Endothelial cell of umbilical vein (primary cell): ENCODE measurements around the gene RND2. TPM values are rescaled to one million over a fixed set of nuclear protein-coding genes. Genes with fewer than 3 reads are reported as not detected.

Experiments used
- BruUV-seq: library from RNA; stranded (reverse); fragments of 400-500 nt; replicated peaks from 2 replicates; lab custom pipeline; 2021; lab: Mats Ljungman, UMichigan
- CTCF ChIA-PET: fragments of 300-600, 350-600 bp; sonication (Branson Sonifier 250); formaldehyde crosslinking; loops from one replicate; lab custom pipeline; 2021; ENCODE audit warnings: antibody characterized with exemption, inconsistent platforms; lab: Charles Lee
- POLR2A ChIA-PET: fragments of 300-600, 350-600 bp; sonication (Branson Sonifier 250); formaldehyde crosslinking; loops from one replicate; lab custom pipeline; 2021; ENCODE audit warnings: antibody characterized with exemption, inconsistent platforms; lab: Charles Lee
- DNase-seq: peaks from one replicate; pipeline ENCODE4 v3.0.0-alpha.2; 2011; ENCODE audit warnings: low read depth, low spot score
- FAIRE-seq: peaks from 2 replicates; lab custom pipeline; 2011; peaks lifted over from hg19 to GRCh38; lab: Jason Lieb, UNC
- H2AFZ ChIP-seq: 2 replicates; pipeline ENCODE4 v1.6.0; 2012; ENCODE audit warnings: low read depth, low read length, control low read depth, inconsistent platforms
- H3K27ac ChIP-seq: 2 replicates; pipeline ENCODE4 v1.5.1; 2011; ENCODE audit warnings: low read depth, mild to moderate bottlenecking, control low read depth, low read length, moderate library complexity; ENCODE audit not compliant: insufficient read depth
- H3K27me3 ChIP-seq, 2 experiments: 2 replicates each; pipeline versions ENCODE4 v1.6.0 to v1.6.1; 2011; ENCODE audit warnings: low read length in 2 of 2, mixed read lengths in 1 of 2; ENCODE audit not compliant: control insufficient read depth in 2 of 2, insufficient read depth in 2 of 2
- H3K36me3 ChIP-seq, 2 experiments: 2 replicates in 1 of 2; 3 replicates in 1 of 2; pipeline ENCODE4 v1.5.1; 2011; ENCODE audit warnings: low read length in 2 of 2, mild to moderate bottlenecking in 1 of 2, moderate library complexity in 1 of 2; ENCODE audit not compliant: control insufficient read depth in 2 of 2, insufficient read depth in 2 of 2; ENCODE audit errors: extremely low read depth in 1 of 2
- H3K4me1 ChIP-seq: 3 replicates; pipeline ENCODE4 v1.5.1; 2011; ENCODE audit warnings: mild to moderate bottlenecking, low read length; ENCODE audit not compliant: control insufficient read depth, insufficient read depth; ENCODE audit errors: extremely low read depth
- H3K4me2 ChIP-seq: 2 replicates; pipeline ENCODE4 v1.6.1; 2011; ENCODE audit warnings: low read length, control low read depth, mixed read lengths; ENCODE audit not compliant: insufficient read depth
- H3K4me3 ChIP-seq, 3 experiments: fragments of 200-600 bp in 1 of 3; sonication (generic), shearing (Covaris generic) in 1 of 3; replicated peaks in 1 of 3; 2 replicates each; pipeline ENCODE4 v1.5.1; 2011 to 2016; ENCODE audit warnings: control low read depth in 3 of 3, low read length in 3 of 3, mild to moderate bottlenecking in 2 of 3, inconsistent platforms in 1 of 3, low read depth in 1 of 3, moderate library complexity in 1 of 3; ENCODE audit not compliant: insufficient read depth in 1 of 3
- H3K79me2 ChIP-seq: 2 replicates; pipeline ENCODE4 v1.6.0; 2012; ENCODE audit warnings: low read length, inconsistent platforms; ENCODE audit not compliant: control insufficient read depth, insufficient read depth
- H3K9ac ChIP-seq: replicated peaks from 2 replicates; pipeline ENCODE3; 2011; ENCODE audit warnings: low read length, control low read depth; ENCODE audit not compliant: insufficient read depth; ENCODE audit errors: extremely low read depth
- H3K9me1 ChIP-seq: replicated peaks from 3 replicates; pipeline ENCODE4 v1.6.0; 2011; ENCODE audit warnings: mild to moderate bottlenecking, low read length; ENCODE audit not compliant: control insufficient read depth, insufficient read depth; ENCODE audit errors: extremely low read depth
- H3K9me3 ChIP-seq: replicated peaks from 2 replicates; pipeline ENCODE4 v1.5.1; 2012; ENCODE audit warnings: low read length, inconsistent platforms; ENCODE audit not compliant: control insufficient read depth, insufficient read depth
- H4K20me1 ChIP-seq: replicated peaks from 2 replicates; pipeline ENCODE3; 2011; ENCODE audit warnings: mild to moderate bottlenecking, low read length; ENCODE audit not compliant: control insufficient read depth, insufficient read depth; ENCODE audit errors: extremely low read depth
- FOS ChIP-seq: IDR thresholded peaks from 2 replicates; pipeline ENCODE4 v1.6.1; 2011; ENCODE audit warnings: mild to moderate bottlenecking, low read length, moderate library complexity, borderline replicate concordance; ENCODE audit not compliant: insufficient read depth
- POLR2A ChIP-seq: IDR thresholded peaks from 2 replicates; pipeline ENCODE4 v1.6.1; 2012; ENCODE audit warnings: low read depth, mild to moderate bottlenecking, control low read depth, low read length
- POLR2AphosphoS5 ChIP-seq: IDR thresholded peaks from 2 replicates; pipeline ENCODE4 v1.6.1; 2012; ENCODE audit warnings: low read depth, mild to moderate bottlenecking, control low read depth, low read length, moderate library complexity; ENCODE audit not compliant: insufficient read depth
- dilution Hi-C: fragments of 300-500 bp; cut with MboI; formaldehyde crosslinking; loops from one replicate; pipeline ENCODE4 v1.15.0; 2019; ENCODE audit warnings: low sequenced_read_pairs; ENCODE audit not compliant: extremely low pct_ligation_motif_present
- intact Hi-C: fragments of 100-400 bp; cut with micrococcal nuclease; formaldehyde crosslinking; loops from one replicate; pipeline ENCODE4 v1.10.0; 2022
- polyA plus RNA-seq, 4 experiments: library from polyadenylated mRNA; depleted of rRNA in 3 of 4; stranded (reverse) in 3 of 4; unstranded in 1 of 4; fragments of >200 nt; gene quantifications; 2 replicates each; pipeline versions ENCODE4 v1.2.1 to v1.2.3, GENCODE V29; 2011 to 2012; ENCODE audit warnings: missing spikeins in 1 of 4
- total RNA-seq: library from RNA; stranded (reverse); gene quantifications from 2 replicates; pipeline ENCODE4 v1.2.3, GENCODE V29; 2021

The RND2 gene
- total and polyA plus RNA-seq, 2 donors (not counting 3 experiments of a cell fraction or from before 2014, with no cell fraction given): 0.81 to 0.97 TPM

- Histone ChIP-seq H3K9me3 (no peaks in the 10 kb centered on the region), H3K79me2 (peaks cover 26% of the 10 kb centered on the region), H2AFZ (no peak overlapping the region), H3K27ac (peak overlapping the region; percentile 14), H3K4me2 (no peak overlapping the region), H4K20me1 (no peaks in the 10 kb centered on the region), H3K9me1 (no peaks in the 10 kb centered on the region), H3K36me3 (peaks cover 3 to 34% of the 10 kb centered on the region in 2 experiments), H3K9ac (no peak overlapping the region), H3K4me3 (no peak overlapping the region), H3K27me3 (no peaks in the 10 kb centered on the region), H3K4me1 (peaks cover 37% of the 10 kb centered on the region)
- dilution Hi-C loops: no loop called here
- DNase-seq (peak; percentile 44), FAIRE-seq (peak; percentile 77)
- TF ChIP-seq POLR2AphosphoS5: peak; percentile 51
- TF ChIP-seq POLR2A: peak; percentile 30
- no peak for TF ChIP-seq FOS
- intact Hi-C loops: no loop called here
- BruUV-seq: no TSS peak
- ChIA-PET CTCF (interaction anchor here (1.3 kb wide), 1 partner anchor 9 kb away, joined by 6 read pairs; the partner anchor contains the start of gene IFI35), POLR2A (no interaction called here)
These were observed 9.5 kb upstream of the RND2 start for GRCh38 chr17:43015579-43015978.

- no peak for FAIRE-seq
- Histone ChIP-seq H3K27ac (no peak overlapping the region), H3K9me1 (no peaks in the 10 kb centered on the region), H3K4me3 (no peak overlapping the region), H4K20me1 (no peaks in the 10 kb centered on the region), H3K9ac (no peak overlapping the region), H3K79me2 (peaks cover 28% of the 10 kb centered on the region), H3K27me3 (no peaks in the 10 kb centered on the region), H2AFZ (no peak overlapping the region), H3K36me3 (peaks cover 3 to 34% of the 10 kb centered on the region in 2 experiments), H3K9me3 (no peaks in the 10 kb centered on the region), H3K4me1 (peaks cover 37% of the 10 kb centered on the region), H3K4me2 (no peak overlapping the region)
- ChIA-PET CTCF (interaction anchor here (1.3 kb wide), 1 partner anchor 10 kb away, joined by 6 read pairs; the partner anchor contains the start of gene IFI35), POLR2A (no interaction called here)
- intact Hi-C loops (no loop called here), dilution Hi-C loops (no loop called here)
- no TSS peak for BruUV-seq
- no peak for TF ChIP-seq FOS
- no peak for DNase-seq
These were observed 8.8 kb upstream of the RND2 start for GRCh38 chr17:43016216-43016615.
